ENCODE results near the gene PXMP4. TPM values are rescaled to one million over a fixed set of nuclear protein-coding genes. Genes with fewer than 3 reads are reported as not detected.

PXMP4 gene
- total and polyA plus RNA-seq, 9 of the 15 experiments (the other 6 are each of a cell fraction or from before 2014, with no cell fraction given), result 4.8 to 29.1 (median 6.8) TPM

DNA sequence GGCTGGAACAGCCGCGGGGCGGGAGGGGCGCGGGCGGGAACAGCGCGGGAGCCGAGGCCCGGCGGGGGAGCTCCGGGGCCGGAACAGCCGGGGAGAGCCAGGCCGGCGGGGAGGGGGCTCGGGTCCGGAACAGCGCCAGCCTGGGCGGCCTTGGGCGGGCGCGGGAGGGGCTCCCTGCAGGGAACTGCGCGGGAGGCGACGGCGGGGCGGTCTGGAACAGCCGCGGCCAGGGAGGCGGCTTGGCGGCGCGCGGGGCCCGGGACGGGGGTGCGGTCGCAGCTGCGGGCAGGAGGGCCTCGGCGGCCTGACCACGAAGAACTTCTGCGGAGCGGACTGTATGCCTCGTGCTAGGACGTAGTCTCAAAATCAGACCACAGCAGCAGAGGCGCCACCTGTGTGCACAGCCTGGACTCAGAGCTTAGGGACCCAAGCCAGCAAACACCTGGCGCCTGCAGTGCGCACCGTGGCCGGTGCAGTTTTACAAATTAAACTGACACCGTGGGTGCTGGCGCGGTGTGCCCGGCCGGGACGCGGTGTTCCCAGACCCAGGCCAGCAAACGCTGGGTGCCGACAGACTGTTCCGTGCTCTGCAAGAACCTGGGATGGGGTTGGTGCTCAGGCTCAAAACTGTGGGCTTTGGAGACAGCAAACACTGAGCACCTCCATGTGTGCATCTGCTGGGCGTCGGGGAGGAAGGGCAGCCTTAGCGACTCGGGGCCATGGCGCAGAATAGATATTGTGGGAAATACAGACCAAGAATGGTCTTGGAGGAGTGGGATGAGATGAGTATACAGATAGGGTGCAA lies 12.3 kb upstream of the PXMP4 start (continued):
- TF ChIP-seq TCFL5 (CRISPR knock-in tag; conservative IDR thresholded peaks at IDR 0.05), result no peak
- TF ChIP-seq ERF (CRISPR knock-in tag; IDR thresholded peaks at IDR 0.05), result no peak
- TF ChIP-seq SIN3B (IDR thresholded peaks at IDR 0.05; ENCODE audit: low read depth), result peak; percentile 14; the same call in 1 of the 2 replicates
- no peak for TF ChIP-seq ZNF79 (CRISPR knock-in tag; IDR thresholded peaks at IDR 0.05; ENCODE audit: low read depth)
- TF ChIP-seq ZFP36 (IDR thresholded peaks at IDR 0.05; ENCODE audit: low read depth, low read length, partially characterized antibody), result peak; percentile 53
- peak; percentile 60; the same call in 1 of the 2 replicates for TF ChIP-seq MYC (IDR thresholded peaks at IDR 0.05; ENCODE audit: low read depth, low read length)
- no peak for TF ChIP-seq MYC (CRISPR knock-in tag; IDR thresholded peaks at IDR 0.05; ENCODE audit: borderline replicate concordance, low read depth)
- 0 out of 2 replicates have a peak, but pooled peaks have one; percentile 3 for TF ChIP-seq NFE2 (IDR thresholded peaks at IDR 0.05; ENCODE audit: low read depth)
- no peak for TF ChIP-seq ZNF121 (CRISPR knock-in tag; conservative IDR thresholded peaks at IDR 0.05)
- no peak for TF ChIP-seq CAMTA2 (CRISPR knock-in tag; conservative IDR thresholded peaks at IDR 0.05)
- peak; percentile 71 for TF ChIP-seq RBBP5 (IDR thresholded peaks at IDR 0.05; ENCODE audit: borderline replicate concordance, insufficient read depth, low read length, poor library complexity, severe bottlenecking)
- TF ChIP-seq HNRNPL (IDR thresholded peaks at IDR 0.05; ENCODE audit: low read depth, low read length), result peak; percentile 57; the same call in 1 of the 2 replicates
- TF ChIP-seq ATF1 (CRISPR knock-in tag; IDR thresholded peaks at IDR 0.05), result no peak
- TF ChIP-seq ATF1 (tag; IDR thresholded peaks at IDR 0.05), result peak; percentile 7; the same call in 1 of the 2 replicates
- TF ChIP-seq DDX20 (tag; IDR thresholded peaks at IDR 0.05; ENCODE audit: low read depth), result no peak
- TF ChIP-seq YY1 (IDR thresholded peaks at IDR 0.05; ENCODE audit: borderline replicate concordance in 1 of 3, control insufficient read depth in 1 of 3, extremely low read depth in 1 of 3, insufficient read depth in 3 of 3, insufficient read length in 1 of 3, insufficient replicate concordance in 2 of 3, low read depth in 1 of 3, low read length in 2 of 3), result peak in 1 of 3 experiments; percentile 4
- peak; percentile 79 for TF ChIP-seq RBFOX2 (IDR thresholded peaks at IDR 0.05; ENCODE audit: low read depth, low read length)
- TF ChIP-seq, protein P1, sequence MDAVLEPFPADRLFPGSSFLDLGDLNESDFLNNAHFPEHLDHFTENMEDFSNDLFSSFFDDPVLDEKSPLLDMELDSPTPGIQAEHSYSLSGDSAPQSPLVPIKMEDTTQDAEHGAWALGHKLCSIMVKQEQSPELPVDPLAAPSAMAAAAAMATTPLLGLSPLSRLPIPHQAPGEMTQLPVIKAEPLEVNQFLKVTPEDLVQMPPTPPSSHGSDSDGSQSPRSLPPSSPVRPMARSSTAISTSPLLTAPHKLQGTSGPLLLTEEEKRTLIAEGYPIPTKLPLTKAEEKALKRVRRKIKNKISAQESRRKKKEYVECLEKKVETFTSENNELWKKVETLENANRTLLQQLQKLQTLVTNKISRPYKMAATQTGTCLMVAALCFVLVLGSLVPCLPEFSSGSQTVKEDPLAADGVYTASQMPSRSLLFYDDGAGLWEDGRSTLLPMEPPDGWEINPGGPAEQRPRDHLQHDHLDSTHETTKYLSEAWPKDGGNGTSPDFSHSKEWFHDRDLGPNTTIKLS (IDR thresholded peaks at IDR 0.05; ENCODE audit: borderline replicate concordance, low read depth), result peak; percentile 11; the same call in 1 of the 2 replicates
- TF ChIP-seq RAD51 (IDR thresholded peaks at IDR 0.05; ENCODE audit: borderline replicate concordance, low read depth), result no peak
- TF ChIP-seq FIP1L1 (IDR thresholded peaks at IDR 0.05; ENCODE audit: low read depth, low read length, poor library complexity, severe bottlenecking), result peak; percentile 91
- TF ChIP-seq TBP (optimal IDR thresholded peaks at IDR 0.05; ENCODE audit: low read depth, low read length), result peak; percentile 49
- TF ChIP-seq PTBP1 (IDR thresholded peaks at IDR 0.05; ENCODE audit: low read depth, low read length), result no peak
- TF ChIP-seq SMAD4 (CRISPR knock-in tag; conservative IDR thresholded peaks at IDR 0.05), result peak; percentile 96
- TF ChIP-seq RBM15 (IDR thresholded peaks at IDR 0.05; ENCODE audit: insufficient read depth, low read length), result no peak
- no peak for TF ChIP-seq SREBF1 (IDR thresholded peaks at IDR 0.05; ENCODE audit: borderline replicate concordance, low read depth, low read length)
- no peak for TF ChIP-seq ZSCAN29 (IDR thresholded peaks at IDR 0.05)
- no peak for TF ChIP-seq RFX5 (IDR thresholded peaks at IDR 0.05; ENCODE audit: low read depth, low read length)
- no peak for TF ChIP-seq ZNF699 (CRISPR knock-in tag; IDR thresholded peaks at IDR 0.05; ENCODE audit: insufficient replicate concordance)
- peak; percentile 85 for TF ChIP-seq POLR2G (IDR thresholded peaks at IDR 0.05; ENCODE audit: low read depth, low read length)
